NCI-H1048 (cell line): ENCODE data around the gene AFF1.
A peak's percentile ranks its signal among the peaks of the same experiment; 100 is the strongest.

Source experiments
- DNase-seq: peaks from one replicate; lab custom pipeline; 2025; lab: John Stamatoyannopoulos, UW

The AFF1 gene

DNA sequence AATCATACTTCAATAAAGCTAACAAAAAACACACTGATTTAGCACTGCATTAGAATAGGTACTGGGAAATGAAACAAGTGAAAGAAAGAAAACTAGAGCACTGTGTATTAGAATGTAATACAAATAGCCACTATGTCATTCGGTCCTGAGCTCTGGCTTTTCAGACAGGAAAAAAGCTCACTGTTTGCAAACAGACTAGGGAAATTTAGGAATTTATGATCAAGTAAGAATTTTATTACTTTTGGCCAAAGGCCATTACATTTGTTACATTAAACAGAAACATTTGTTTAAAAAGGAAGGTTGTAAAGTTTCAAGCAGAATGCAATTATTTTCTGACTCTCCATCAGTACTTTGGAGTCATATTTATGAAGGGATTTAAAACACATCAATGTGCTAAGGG lies 216.9 kb downstream of the AFF1 start:
- no peak for DNase-seq

DNA sequence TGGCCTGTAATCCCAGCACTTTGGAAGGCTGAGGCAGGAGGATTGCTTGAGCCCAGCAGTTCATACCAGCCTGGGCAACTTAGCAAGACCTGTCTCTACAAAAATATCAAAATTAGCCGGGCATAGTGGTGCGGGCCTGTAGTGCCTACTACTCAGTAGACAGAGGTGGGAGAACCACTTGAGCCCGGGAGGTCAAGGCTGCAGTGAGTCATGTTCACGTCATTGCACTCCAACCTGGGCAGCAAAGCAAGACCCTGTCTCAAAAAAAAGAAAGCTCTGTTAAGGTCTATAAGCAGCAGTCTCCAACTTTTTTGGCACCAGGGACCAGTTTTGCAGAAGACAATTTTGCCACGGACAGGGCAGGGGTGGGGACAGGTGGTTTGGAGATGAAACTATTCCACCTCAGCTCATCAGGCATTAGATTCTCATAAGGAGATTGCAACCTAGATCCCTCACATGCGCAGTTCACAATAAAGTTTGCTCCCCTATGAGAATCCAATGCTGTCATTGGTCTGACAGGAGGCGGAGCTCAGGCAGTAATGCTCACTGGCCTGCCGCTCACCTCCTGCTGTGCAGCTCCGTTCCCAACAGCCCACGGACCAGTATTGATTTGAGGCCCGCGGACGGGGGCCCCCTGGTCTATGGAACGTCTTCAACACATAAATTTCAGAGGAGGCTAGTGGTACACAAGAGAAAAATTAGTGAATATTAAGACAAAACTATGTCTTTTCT lies 217.7 kb downstream of the AFF1 start:
- no peak for DNase-seq

- no peak for DNase-seq
These were observed 218.5 kb downstream of the AFF1 start for GRCh38 chr4:87153078-87153870.

- no peak for DNase-seq
These were observed 231.1 kb downstream of the AFF1 start for GRCh38 chr4:87165892-87166291.

DNA sequence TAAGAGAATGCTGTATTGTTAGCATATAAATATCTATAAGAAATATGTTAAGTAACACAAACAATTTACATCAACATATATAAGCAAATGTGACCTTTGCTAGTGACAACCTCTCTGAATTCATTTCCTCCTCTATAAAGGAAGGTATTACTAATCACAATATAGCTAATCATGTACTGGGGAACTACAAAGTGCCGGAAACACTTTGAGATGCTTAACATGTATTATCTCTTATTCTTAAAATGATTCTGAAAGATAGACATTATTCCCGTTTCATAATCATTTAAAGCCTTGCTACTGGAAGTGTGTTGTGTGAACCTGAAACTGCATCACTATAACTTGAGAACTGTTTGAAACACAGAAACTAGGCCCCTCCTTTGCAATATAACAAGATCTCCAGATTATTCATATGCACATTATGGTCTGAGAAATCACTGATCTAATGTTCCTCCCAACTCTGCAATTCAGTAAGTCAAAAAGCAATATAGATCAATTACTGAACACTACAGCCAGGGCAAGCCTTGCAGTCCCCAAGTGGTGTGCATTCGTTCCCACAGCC lies 231.6 kb downstream of the AFF1 start:
- DNase-seq, result no peak

- no peak for DNase-seq
These were observed 237.1 kb downstream of the AFF1 start for GRCh38 chr4:87171944-87172343.

DNA sequence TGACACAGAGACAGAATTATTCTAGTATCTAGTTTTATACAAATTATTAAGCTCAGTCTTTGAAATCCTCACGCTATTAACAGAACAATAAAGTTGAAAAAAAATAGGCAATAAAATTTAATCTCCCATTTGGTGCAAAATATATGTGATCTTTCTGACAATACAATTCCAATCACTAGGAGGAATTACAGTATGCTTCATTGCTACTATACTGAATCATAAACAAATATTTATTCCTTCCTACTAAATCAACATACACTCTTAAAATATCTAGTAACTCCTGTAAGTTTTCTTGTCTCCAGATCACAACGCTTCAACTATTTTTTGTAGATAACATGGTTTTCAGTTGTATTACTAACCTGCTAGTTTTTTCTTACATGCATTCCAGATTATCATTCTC lies 239.9 kb downstream of the AFF1 start:
- no peak for DNase-seq

DNA sequence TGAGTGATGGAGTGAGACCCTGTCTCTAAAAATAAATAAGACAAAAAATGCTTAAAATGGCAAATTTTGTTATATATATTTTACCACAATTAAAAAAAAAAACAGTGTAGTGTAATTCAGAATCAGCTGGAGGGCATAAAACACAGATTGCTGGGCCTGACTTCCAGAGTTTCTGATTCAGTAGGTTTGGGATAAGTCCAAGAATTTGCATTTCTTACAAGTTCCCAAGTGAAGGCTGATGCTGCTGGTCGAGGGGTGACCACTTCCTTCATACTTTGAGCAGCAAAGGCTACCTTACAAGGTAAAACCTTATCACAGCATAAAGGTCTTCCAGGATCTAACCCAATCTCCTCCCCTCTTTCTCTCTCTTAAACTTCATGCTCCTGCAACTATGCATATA lies 244.9 kb downstream of the AFF1 start:
- no peak for DNase-seq

DNA sequence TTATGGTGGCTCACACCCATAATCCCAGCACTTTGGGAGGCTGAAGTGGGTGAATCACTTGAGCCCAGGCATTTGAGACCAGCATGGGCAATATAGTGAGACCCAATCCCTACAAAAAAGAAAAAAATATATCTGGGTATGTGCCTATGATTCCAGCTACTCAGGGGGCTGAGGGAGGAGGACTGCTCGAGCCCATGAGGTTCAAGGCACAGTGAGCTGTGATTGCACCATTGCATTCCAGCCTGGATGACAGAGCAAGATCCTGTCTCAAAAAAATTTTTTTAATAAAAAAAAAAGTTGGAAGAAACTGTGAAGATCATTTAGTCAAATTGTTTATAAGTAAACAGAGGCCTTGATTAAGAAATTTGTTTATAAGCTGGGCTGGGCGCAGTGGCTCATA lies 246.0 kb downstream of the AFF1 start:
- DNase-seq, result no peak

DNA sequence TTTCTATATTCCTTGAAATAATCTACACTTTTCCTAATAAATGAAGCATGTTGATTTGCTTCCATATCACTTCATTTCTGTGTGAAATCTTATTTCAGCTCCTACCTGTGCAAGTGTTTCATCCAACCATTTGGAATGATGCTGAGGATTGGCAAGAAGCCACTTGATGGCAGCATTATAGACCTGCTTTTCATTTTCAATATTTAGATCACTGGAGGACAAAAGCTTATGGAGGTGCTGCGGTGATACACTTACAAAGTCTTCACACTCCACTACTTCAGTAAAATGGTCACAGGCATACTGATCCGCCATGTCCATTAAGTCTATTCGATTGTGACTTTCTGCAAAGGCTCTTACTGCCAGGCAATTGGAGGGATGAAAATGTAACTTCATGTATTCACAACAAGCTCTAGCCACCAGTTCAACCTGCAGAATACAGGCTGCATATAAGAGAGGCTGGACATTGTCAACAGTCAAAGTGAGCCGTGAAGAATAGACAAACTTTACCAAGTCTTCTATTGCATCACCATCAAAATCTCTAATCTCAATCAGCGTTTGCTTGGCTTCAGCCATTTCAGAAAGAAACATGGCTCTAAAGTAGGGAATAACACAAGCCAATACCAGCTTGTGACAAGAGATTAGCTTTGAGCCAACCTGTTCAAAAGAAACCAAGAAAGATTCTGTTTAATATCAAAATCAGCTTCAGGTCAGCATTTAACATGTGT lies 250.5 kb downstream of the AFF1 start:
- DNase-seq, result no peak

DNA sequence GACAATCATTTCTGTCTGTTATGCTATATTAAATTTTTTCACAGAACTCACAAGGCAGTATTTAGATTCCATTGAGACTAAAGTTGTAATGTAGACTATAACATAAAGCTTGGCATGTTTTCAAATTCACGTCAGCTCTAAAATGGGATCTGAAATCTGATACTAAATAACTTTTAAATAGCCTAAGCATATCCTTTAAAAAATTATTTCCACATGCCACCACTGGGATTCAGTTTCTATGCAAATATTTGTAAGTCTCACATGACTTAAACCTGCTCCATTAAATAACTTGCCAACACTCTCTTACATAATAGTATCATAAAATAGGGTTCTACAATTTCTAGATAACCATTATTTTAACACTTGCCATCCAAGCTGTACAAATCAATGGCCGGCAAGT lies 253.2 kb downstream of the AFF1 start:
- DNase-seq, result peak; percentile 70

GRCh38 chr4:87188932-87189331 lies 254.1 kb downstream of the AFF1 start:
- no peak for DNase-seq
